Neural cell (in vitro differentiated cells): ENCODE measurements around the gene LIPC. TPM values are rescaled to one million over a fixed set of nuclear protein-coding genes. Genes with fewer than 3 reads are reported as not detected.

Source experiments
- H2AFZ ChIP-seq: fragments of 200-600, 300-800 bp; sonication (generic), shearing (Covaris generic); 2 replicates; pipeline ENCODE4 v1.6.0; 2014; ENCODE audit warnings: low read depth, mild to moderate bottlenecking, antibody characterized with exemption, low read length, moderate library complexity
- H3F3A ChIP-seq: fragments of 200-600 bp; shearing (Covaris generic); 2 replicates; pipeline ENCODE4 v1.6.1; 2016; ENCODE audit warnings: mild to moderate bottlenecking, moderate library complexity, mixed read lengths, antibody characterized with exemption, low read length; ENCODE audit not compliant: insufficient read depth, poor library complexity, severe bottlenecking
- H3K27ac ChIP-seq: fragments of 200-600, 300-800 bp; sonication (generic), shearing (Covaris generic); 2 replicates; pipeline ENCODE4 v1.5.1; 2014; ENCODE audit warnings: mild to moderate bottlenecking, low read length, moderate library complexity
- H3K27me3 ChIP-seq: fragments of 300-800, 200-600 bp; sonication (generic), shearing (Covaris generic); 2 replicates; pipeline ENCODE4 v1.6.0; 2014; ENCODE audit warnings: mild to moderate bottlenecking, low read depth, low read length, moderate library complexity; ENCODE audit not compliant: insufficient read depth
- H3K36me3 ChIP-seq: fragments of 300-800, 200-600 bp; sonication (generic), shearing (Covaris generic); 2 replicates; pipeline ENCODE4 v1.5.1; 2014; ENCODE audit warnings: mild to moderate bottlenecking, antibody characterized with exemption, low read length, moderate library complexity; ENCODE audit not compliant: insufficient read depth
- H3K4me2 ChIP-seq: fragments of 300-800, 200-600 bp; sonication (generic), shearing (Covaris generic); 2 replicates; pipeline ENCODE4 v1.6.0; 2014; ENCODE audit warnings: mild to moderate bottlenecking, low read length
- H3K4me3 ChIP-seq: fragments of 300-800, 200-600 bp; sonication (generic), shearing (Covaris generic); 2 replicates; pipeline ENCODE4 v1.5.1; 2014; ENCODE audit warnings: mild to moderate bottlenecking, low read length, moderate library complexity
- H3K79me2 ChIP-seq: fragments of 200-600 bp; shearing (Covaris generic); replicated peaks from 2 replicates; pipeline ENCODE4 v1.6.0; 2014; ENCODE audit warnings: mild to moderate bottlenecking, low read length, moderate library complexity; ENCODE audit not compliant: insufficient read depth
- H3K9ac ChIP-seq: fragments of 300-800, 200-600 bp; sonication (generic), shearing (Covaris generic); 2 replicates; pipeline ENCODE4 v1.6.1; 2016; ENCODE audit warnings: mild to moderate bottlenecking, low read length, mixed read lengths
- H3K9me2 ChIP-seq: fragments of 200-600 bp; shearing (Covaris generic); 2 replicates; pipeline ENCODE4 v1.6.1; 2016; ENCODE audit warnings: mild to moderate bottlenecking, low read length, mixed read lengths; ENCODE audit not compliant: insufficient read depth
- H3K9me3 ChIP-seq: fragments of 200-600, 300-800 bp; sonication (generic), shearing (Covaris generic); 2 replicates; pipeline ENCODE4 v1.6.1; 2016; ENCODE audit warnings: mild to moderate bottlenecking, mixed run types, low read length, moderate library complexity, mixed read lengths
- H4K20me1 ChIP-seq: fragments of 200-600 bp; shearing (Covaris generic); 2 replicates; pipeline ENCODE4 v1.6.1; 2016; ENCODE audit warnings: mild to moderate bottlenecking, mixed run types; ENCODE audit not compliant: insufficient read depth
- EP300 ChIP-seq: fragments of 450-650 bp; conservative IDR thresholded peaks from 2 replicates; pipeline ENCODE4 v1.6.1; 2014; ENCODE audit warnings: antibody characterized with exemption, mild to moderate bottlenecking, moderate library complexity; ENCODE audit not compliant: poor library complexity, severe bottlenecking
- EZH2 ChIP-seq: fragments of 200-600, 300-800 bp; shearing (Covaris generic), sonication (generic); IDR thresholded peaks from 2 replicates; pipeline ENCODE4 v1.6.1; 2014; ENCODE audit warnings: antibody characterized with exemption, low read length, borderline replicate concordance, mild to moderate bottlenecking; ENCODE audit not compliant: insufficient read depth, poor library complexity, severe bottlenecking
- MXI1 ChIP-seq: fragments of 450-650 bp; conservative IDR thresholded peaks from 2 replicates; pipeline ENCODE4 v1.6.1; 2014; ENCODE audit warnings: antibody characterized with exemption, mild to moderate bottlenecking; ENCODE audit not compliant: poor library complexity, severe bottlenecking
- POLR2AphosphoS5 ChIP-seq: IDR thresholded peaks from 2 replicates; pipeline ENCODE4 v1.6.1; 2012
- RAD21 ChIP-seq: fragments of 450-650 bp; conservative IDR thresholded peaks from 2 replicates; pipeline ENCODE4 v1.6.1; 2014; ENCODE audit warnings: antibody characterized with exemption, mild to moderate bottlenecking, moderate library complexity
- SMC3 ChIP-seq: fragments of 450-650 bp; conservative IDR thresholded peaks from 2 replicates; pipeline ENCODE4 v1.6.1; 2014; ENCODE audit warnings: antibody characterized with exemption, mild to moderate bottlenecking, moderate library complexity; ENCODE audit not compliant: poor library complexity
- TAF1 ChIP-seq: IDR thresholded peaks from 2 replicates; pipeline ENCODE4 v1.6.1; 2012; ENCODE audit warnings: low read depth
- polyA plus RNA-seq: library from polyadenylated mRNA; depleted of rRNA; stranded (reverse); fragments of >200 nt; gene quantifications from 2 replicates; pipeline ENCODE4 v1.2.3, GENCODE V29; 2014
- TF ChIP-seq, protein P1 (sequence below): IDR thresholded peaks from 2 replicates; pipeline ENCODE4 v1.6.1; 2012; ENCODE audit warnings: borderline replicate concordance
- TF ChIP-seq, protein P2 (sequence below): fragments of 450-650 bp; IDR thresholded peaks from 2 replicates; pipeline ENCODE4 v1.5.1; 2014; ENCODE audit warnings: antibody characterized with exemption, mild to moderate bottlenecking, moderate library complexity; ENCODE audit not compliant: poor library complexity, severe bottlenecking

LIPC gene
- polyA plus RNA-seq, 1 donor from 2014 or later = not detected

- Histone ChIP-seq H3K27me3 (no peaks in the 10 kb centered on the region), H3K4me2 (no peak overlapping the region), H3K4me3 (no peak overlapping the region), H3K36me3 (no peaks in the 10 kb centered on the region), H4K20me1 (no peaks in the 10 kb centered on the region), H3K9me2 (no peaks in the 10 kb centered on the region), H3K9ac (no peak overlapping the region), H2AFZ (no peak overlapping the region), H3F3A (no peaks in the 10 kb centered on the region), H3K9me3 (no peaks in the 10 kb centered on the region), H3K27ac (no peak overlapping the region), H3K79me2 (no peaks in the 10 kb centered on the region)
- TF ChIP-seq, protein P1, sequence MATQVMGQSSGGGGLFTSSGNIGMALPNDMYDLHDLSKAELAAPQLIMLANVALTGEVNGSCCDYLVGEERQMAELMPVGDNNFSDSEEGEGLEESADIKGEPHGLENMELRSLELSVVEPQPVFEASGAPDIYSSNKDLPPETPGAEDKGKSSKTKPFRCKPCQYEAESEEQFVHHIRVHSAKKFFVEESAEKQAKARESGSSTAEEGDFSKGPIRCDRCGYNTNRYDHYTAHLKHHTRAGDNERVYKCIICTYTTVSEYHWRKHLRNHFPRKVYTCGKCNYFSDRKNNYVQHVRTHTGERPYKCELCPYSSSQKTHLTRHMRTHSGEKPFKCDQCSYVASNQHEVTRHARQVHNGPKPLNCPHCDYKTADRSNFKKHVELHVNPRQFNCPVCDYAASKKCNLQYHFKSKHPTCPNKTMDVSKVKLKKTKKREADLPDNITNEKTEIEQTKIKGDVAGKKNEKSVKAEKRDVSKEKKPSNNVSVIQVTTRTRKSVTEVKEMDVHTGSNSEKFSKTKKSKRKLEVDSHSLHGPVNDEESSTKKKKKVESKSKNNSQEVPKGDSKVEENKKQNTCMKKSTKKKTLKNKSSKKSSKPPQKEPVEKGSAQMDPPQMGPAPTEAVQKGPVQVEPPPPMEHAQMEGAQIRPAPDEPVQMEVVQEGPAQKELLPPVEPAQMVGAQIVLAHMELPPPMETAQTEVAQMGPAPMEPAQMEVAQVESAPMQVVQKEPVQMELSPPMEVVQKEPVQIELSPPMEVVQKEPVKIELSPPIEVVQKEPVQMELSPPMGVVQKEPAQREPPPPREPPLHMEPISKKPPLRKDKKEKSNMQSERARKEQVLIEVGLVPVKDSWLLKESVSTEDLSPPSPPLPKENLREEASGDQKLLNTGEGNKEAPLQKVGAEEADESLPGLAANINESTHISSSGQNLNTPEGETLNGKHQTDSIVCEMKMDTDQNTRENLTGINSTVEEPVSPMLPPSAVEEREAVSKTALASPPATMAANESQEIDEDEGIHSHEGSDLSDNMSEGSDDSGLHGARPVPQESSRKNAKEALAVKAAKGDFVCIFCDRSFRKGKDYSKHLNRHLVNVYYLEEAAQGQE = no peak
- no peak for TF ChIP-seq EP300
These were observed 86.8 kb downstream of the LIPC start for GRCh38 chr15:58518626-58519025.

- Histone ChIP-seq H3K36me3 (no peaks in the 10 kb centered on the region), H3K4me2 (no peak overlapping the region), H3K27me3 (no peaks in the 10 kb centered on the region), H3K4me3 (no peak overlapping the region), H3K9me3 (no peaks in the 10 kb centered on the region), H3K9ac (no peak overlapping the region), H3K79me2 (no peaks in the 10 kb centered on the region), H4K20me1 (no peaks in the 10 kb centered on the region), H3K9me2 (no peaks in the 10 kb centered on the region), H3K27ac (no peak overlapping the region), H3F3A (no peaks in the 10 kb centered on the region), H2AFZ (no peak overlapping the region)
- TF ChIP-seq TAF1 (no peak), EZH2 (no peak), POLR2AphosphoS5 (no peak), MXI1 (no peak), EP300 (no peak), SMC3 (no peak), RAD21 (no peak)
- TF ChIP-seq, protein P2, sequence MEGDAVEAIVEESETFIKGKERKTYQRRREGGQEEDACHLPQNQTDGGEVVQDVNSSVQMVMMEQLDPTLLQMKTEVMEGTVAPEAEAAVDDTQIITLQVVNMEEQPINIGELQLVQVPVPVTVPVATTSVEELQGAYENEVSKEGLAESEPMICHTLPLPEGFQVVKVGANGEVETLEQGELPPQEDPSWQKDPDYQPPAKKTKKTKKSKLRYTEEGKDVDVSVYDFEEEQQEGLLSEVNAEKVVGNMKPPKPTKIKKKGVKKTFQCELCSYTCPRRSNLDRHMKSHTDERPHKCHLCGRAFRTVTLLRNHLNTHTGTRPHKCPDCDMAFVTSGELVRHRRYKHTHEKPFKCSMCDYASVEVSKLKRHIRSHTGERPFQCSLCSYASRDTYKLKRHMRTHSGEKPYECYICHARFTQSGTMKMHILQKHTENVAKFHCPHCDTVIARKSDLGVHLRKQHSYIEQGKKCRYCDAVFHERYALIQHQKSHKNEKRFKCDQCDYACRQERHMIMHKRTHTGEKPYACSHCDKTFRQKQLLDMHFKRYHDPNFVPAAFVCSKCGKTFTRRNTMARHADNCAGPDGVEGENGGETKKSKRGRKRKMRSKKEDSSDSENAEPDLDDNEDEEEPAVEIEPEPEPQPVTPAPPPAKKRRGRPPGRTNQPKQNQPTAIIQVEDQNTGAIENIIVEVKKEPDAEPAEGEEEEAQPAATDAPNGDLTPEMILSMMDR = no peak
- TF ChIP-seq, protein P1 = no peak
These were observed 87.7 kb downstream of the LIPC start for GRCh38 chr15:58519516-58519915.
